ENCODE data around the gene GDAP1L1.
A peak's percentile ranks its signal among the peaks of the same experiment; 100 is the strongest.

GDAP1L1 gene

DNA sequence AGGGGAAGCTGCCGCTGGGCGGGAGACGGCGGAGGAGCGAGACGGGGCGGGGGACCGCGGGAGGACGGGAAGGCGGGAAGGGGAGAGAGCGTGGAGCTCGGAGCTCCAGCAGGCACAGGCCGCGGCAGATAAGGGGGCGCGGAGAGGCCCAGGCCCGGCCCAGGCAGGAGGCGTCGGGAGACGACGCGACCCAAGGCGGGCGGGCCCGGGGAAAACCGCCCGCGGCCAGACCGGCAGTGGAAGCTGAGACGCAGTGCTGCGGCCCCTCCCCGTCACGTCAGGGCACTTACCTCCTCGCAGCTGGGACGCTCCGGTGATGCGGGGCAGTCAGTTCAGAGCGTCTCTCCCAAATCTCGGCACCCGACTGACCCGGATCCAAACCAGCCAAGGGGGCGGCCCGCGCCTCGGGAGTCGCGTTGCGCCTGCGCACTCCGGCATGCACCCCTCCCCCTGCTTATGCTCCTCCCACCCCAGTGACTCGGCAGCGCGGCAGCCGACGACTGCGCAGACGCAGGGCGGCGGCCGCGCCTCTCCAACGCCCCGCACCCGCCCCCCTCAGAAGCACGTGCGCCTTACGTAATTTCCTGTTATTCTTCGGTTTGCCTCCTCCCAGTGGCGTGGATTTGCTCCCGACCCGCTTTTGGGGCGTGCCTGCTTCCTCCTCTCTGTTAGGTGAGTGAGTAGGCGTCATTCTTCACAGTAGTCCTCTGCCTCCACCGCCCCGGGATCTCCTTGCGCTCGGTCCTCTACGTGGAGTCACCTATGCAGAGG is 36.5 kb upstream of the GDAP1L1 start, which contains the start of gene OSER1:
OSER1 (minus strand) TSS at position 366 of the 771 bp plus-strand sequence. CDS start 3,814 bp downstream, outside the sequence.
- DNase-seq (ENCODE audit: insufficient read length, low spot score) = peak; percentile 91
- no peak for FAIRE-seq
- TF ChIP-seq, protein P1, sequence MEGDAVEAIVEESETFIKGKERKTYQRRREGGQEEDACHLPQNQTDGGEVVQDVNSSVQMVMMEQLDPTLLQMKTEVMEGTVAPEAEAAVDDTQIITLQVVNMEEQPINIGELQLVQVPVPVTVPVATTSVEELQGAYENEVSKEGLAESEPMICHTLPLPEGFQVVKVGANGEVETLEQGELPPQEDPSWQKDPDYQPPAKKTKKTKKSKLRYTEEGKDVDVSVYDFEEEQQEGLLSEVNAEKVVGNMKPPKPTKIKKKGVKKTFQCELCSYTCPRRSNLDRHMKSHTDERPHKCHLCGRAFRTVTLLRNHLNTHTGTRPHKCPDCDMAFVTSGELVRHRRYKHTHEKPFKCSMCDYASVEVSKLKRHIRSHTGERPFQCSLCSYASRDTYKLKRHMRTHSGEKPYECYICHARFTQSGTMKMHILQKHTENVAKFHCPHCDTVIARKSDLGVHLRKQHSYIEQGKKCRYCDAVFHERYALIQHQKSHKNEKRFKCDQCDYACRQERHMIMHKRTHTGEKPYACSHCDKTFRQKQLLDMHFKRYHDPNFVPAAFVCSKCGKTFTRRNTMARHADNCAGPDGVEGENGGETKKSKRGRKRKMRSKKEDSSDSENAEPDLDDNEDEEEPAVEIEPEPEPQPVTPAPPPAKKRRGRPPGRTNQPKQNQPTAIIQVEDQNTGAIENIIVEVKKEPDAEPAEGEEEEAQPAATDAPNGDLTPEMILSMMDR (IDR thresholded peaks at IDR 0.05; ENCODE audit: insufficient read depth, missing control alignments) = no peak

DNA sequence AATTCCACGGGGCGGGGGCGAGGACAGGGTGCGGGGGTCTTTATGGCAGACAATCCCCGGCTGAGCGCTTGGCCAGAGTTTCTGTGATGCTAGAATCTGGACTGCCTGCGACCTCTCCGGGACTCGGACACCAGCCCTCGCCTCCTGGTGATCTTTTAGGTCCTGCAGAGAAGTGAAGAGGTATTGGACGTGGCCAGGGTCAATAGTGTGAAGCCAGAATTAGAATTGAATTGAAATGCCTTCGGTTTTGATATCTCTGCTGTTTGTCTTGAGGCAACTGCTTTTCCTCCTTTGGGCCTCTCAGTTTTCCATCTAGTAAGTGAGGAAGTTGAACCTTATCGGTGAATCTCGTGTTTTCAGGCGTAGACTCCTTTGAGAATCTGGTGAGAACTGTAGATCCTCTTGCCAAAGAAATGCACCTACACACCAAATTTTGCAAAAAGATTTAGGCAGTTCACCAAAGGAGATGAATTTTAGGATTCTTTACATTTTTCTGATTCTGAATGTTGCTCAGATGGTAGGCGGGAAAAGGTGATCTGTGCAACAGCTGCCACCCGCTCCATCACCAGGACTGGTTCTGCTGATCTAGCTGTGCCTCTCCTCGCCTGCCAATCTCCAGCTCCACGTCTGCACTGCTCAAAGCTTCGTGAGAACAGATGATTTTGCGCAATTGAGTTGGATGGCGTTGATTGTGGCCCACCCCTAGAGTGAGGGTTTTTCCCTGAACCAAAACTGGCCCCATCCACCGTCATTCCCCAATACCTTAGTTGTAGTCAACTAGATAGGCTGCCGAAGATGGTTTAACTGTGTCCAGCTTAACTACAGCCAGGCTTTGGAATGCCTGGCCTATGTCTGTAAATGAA is 35.7 kb upstream of the GDAP1L1 start:
- TF ChIP-seq, protein P1 (IDR thresholded peaks at IDR 0.05; ENCODE audit: insufficient read depth, missing control alignments) = no peak
- no peak for DNase-seq (ENCODE audit: insufficient read length, low spot score)
- no peak for FAIRE-seq

DNA sequence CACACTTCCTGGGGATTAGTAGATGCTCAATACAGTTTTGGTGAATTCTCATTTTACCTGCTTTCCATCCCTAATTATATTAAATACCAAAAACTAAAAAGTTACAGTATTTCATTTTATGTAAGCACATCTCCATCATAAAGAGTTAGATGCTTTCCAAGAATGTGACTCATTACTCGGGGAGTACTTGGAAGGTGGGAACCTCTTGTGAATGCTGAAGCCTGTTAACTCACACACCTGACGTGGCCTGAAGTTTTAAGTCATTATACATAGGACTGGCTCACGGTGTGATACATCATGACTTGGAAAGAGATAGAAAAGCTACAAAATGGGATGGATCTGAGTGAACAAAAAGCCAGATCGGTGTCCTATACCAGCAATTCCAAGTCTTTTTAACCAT is 34.3 kb upstream of the GDAP1L1 start:
- TF ChIP-seq, protein P1 (IDR thresholded peaks at IDR 0.05; ENCODE audit: insufficient read depth, missing control alignments) = no peak
- FAIRE-seq (no peak), DNase-seq (ENCODE audit: insufficient read length, low spot score) (no peak)

DNA sequence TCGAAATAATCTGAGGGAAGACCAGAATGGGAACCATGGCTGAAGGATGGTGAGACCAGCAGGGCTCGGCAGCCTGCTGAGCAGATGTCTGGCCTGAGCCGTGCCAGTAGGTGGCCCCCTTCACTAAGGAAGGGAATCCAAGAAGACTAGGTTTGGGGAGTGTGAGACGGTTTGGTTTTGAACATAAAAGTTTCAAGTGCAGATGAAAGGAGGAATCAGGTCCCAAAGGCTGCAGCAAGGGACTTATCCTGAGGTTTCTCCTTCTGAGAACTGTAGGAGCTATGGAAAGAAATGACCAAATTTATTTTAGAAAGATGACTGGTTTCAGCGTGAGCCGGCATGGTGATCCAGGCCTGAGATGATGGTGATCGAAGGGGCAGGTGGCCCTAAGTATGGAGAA is 32.0 kb upstream of the GDAP1L1 start:
- FAIRE-seq (no peak), DNase-seq (ENCODE audit: insufficient read length, low spot score) (no peak)
- TF ChIP-seq, protein P1 (IDR thresholded peaks at IDR 0.05; ENCODE audit: insufficient read depth, missing control alignments) = peak; percentile 82

DNA sequence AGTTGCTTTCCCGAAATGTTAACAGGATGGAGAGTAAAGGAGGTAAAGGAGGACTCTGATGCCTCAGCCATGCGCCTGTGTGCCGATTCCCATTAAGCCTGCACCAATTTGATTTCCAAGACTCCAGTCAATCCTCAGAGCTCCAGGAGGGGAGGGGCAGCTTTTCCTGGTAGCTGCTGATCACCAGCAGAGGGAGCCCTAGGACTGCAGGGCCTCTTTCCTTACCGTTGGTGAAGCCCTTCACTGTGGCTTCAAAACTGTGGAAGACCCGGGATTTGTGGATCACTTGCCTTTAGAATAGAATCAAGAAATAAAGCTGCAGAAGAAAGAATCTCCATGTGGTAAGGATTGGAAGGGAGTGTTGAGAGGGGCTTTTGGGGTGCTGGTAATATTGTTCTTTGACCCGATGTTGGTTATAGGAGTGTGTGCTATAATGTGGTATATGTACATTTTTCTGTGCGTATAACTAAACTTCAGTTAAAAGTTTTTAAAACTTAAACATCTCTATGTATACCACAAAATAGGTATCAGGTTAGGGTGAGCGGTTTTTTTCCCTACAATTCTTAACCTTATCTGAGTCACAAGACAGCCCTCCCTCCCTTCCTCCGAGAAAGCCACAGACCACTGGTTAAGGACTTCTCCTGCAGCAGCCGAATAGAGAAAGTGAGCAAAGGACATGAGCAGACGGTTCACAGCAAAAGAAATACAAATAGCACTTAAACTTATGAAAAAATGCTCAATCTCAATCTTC is 29.6 kb upstream of the GDAP1L1 start:
- TF ChIP-seq, protein P1 (IDR thresholded peaks at IDR 0.05; ENCODE audit: insufficient read depth, missing control alignments) = peak; percentile 96
- DNase-seq (ENCODE audit: insufficient read length, low spot score) (no peak), FAIRE-seq (no peak)

DNA sequence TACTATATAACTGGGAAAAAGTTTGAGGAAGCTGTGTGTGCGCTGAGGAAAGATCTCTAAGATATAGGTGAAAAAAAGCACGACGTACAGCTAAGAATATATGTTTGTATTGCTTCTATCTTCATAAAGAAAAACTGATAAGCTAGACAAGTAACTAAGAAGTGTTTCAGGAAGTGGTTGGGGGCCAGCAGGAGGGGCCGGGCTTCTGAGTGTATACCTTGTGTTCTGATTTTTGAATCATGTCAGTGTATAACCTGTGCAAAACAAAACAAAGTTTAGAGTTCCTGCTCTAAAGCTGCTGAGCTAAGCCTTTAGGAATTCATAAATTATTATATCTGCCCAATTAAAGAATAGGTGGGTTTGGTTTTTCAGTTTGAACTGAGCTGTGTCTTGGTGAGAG is 28.7 kb upstream of the GDAP1L1 start:
- TF ChIP-seq, protein P1 (IDR thresholded peaks at IDR 0.05; ENCODE audit: insufficient read depth, missing control alignments) = no peak
- no peak for DNase-seq (ENCODE audit: insufficient read length, low spot score)
- no peak for FAIRE-seq
